C1 segment of cervical spinal cord (tissue), 14 donors: ENCODE measurements around the gene L3MBTL3.
"Not testable (repeated sequence)": the region's sequence is repeated elsewhere in the genome, so short reads cannot be mapped to it uniquely, and the experiment has no call there.

ENCODE experiments used
- DNase-seq, 14 donors: peaks; one replicate each; lab custom pipeline; 2025; lab: John Stamatoyannopoulos, UW

Gene L3MBTL3

DNA sequence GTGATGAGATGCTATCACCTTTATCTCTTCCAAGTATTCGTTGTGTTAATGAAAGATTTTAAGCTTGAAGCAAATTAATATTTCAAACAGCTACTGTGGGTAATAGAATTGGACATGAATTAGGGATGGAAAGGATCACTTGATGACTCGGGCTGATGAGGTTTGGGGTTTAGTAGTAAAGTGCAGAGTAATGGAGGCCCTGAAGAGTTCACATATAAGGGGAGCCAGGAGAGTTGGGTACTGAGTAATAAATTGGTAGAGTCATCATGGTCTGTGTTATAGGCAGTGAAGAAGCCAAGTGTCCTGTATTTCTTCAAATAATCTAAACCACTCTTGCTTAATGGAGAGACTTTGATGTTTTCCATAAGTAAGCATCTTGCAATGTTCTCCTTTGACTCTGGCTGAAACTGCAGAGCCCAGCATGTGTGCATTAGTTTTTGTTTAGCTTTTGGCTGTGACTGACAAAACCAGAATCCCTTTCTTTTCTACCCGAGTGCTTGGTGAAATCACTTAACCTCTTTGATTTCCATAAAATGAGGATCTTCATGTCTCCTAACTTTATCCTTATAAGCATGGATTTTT, 57.6 kb downstream of the L3MBTL3 start:
- no peak for DNase-seq

GRCh38 chr6:130076512-130076911, 58.1 kb downstream of the L3MBTL3 start:
- DNase-seq = no peak

DNA sequence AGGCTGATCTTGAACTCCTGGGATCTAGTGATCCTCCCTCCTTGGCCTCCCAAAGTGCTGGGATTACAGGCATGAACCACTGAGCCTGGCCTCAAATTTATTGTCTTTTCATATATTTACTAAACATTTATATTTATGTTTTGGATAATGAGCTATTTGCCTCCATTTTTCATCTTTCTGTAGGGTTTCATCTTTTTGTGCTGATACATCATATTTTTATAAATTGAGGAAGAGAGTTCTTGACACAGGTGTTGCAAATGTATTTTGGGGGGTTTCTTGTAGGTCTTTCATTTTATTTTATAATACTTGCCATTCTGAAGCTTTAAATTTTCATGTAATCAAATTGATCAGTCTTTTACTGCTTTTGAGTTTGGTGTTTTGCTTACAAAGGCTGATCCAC, 72.4 kb downstream of the L3MBTL3 start:
- no peak for DNase-seq

DNA sequence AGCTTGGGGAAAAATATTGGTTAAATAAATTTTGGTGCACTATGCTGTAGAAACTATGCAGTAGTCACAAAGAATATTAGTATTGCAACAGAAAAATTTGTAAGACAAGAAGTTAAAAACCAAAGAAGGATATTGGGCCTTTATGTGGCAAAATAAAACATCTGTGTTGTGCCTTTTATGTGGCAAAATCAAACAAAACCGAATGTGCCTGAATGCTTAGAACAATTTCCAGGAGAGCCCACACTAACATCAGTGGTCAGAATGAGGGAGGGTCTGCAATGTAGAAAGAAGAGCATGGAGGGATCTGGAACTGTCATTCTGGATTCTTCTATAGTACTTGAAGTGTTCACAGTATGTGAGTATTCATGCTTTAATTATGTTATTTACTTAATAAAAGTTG, 75.2 kb downstream of the L3MBTL3 start:
- no peak for DNase-seq

GRCh38 chr6:130098317-130098716, 79.9 kb downstream of the L3MBTL3 start:
- no peak for DNase-seq

GRCh38 chr6:130099119-130099518, 80.7 kb downstream of the L3MBTL3 start:
- DNase-seq = no peak

DNA sequence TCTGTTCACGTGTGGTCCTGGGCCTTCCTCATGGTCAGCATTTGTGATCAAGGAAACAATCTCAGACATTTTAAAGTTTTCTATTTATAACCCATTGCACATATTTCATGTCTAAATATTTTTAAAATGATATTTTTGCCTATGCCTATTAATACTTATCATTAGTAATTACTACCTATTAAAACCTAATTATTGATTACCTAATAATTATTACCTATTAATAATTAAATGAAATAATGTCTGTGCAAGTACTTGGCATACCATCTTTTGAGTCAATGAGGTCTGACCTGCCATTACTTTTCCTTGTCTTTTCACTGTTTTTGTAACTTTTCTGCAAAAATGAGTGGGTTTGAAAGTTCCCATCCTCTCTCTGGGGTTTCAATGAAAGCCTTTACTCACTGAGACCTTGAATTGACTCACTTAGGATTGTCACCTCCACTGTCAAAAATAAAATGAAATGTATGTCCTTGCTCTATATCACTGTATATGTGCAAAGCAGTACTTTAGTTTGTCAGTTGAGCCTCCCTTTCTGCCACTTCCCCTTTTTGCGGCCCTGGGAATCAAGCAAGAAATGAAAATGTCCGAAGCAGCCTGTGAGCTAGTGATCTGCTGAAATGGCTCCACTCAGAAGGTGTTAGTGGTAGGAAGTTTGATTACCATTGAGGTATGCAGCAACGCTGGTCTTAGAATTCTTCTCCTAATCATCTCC, 87.8 kb downstream of the L3MBTL3 start:
- peak in 1 of 14 donors; percentile 6 for DNase-seq

DNA sequence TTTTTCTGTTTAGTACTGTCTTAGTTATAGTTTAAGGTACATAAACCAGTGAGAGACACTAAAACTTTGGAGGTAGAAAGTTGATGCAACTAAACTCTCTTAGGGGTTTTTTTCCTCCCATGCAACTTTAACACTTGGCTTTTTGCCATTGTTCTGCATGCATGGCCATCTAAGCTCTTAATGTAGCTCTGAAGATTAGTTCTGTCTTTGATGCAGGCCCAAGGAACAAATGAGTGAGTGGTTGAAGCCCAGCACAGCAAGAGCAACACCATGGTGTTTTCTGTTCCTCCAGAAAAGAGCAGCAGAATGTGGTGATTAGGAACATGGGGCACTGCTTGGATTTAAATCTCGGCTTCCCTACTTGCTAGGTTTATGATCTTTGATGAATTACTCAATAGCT, 89.3 kb downstream of the L3MBTL3 start:
- no peak for DNase-seq

DNA sequence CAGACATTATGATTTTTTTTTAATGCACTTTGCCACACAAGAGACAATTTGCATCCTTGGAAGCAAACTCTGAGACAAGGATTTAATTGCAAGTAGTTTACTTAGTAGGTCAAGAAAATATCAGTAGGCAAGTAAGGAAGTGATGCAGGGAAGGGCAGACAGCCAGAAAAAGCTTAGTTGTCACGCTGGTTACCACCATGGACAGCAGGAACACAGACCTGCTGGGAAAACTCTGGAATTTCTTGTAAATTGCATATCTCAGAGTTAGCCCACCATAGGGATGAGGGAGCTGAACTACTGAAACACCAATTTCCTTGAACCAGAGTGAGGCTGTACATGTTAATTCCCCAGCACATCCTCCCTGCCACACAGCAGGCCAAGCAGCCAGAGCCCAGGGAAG, 92.7 kb downstream of the L3MBTL3 start:
- DNase-seq = no peak

DNA sequence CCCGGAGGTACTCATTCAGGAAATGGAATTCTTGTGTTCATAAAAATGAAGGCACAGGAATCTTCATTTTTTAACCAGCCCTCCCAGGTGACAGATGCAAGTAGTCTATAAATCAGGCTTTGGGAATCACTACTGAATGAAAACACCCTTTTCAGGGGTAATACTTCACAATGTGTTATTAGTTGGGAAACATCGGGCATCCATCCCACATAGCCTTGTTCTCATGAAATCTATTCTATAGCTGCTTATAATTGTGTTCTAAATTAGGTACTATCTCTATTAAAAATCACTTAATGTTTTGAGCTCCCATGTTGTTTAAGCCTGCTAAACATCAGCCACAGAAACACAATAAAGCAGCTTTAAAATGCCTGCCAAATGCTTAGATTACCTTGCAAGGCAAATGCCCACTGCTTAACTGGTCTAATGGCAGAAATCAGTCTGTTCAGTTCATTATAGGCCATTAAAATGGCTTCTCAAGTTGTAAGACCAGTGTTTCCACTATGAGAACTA, 94.9 kb downstream of the L3MBTL3 start:
- no peak for DNase-seq

- no peak for DNase-seq
These were observed 96.7 kb downstream of the L3MBTL3 start for GRCh38 chr6:130115036-130115435.

DNA sequence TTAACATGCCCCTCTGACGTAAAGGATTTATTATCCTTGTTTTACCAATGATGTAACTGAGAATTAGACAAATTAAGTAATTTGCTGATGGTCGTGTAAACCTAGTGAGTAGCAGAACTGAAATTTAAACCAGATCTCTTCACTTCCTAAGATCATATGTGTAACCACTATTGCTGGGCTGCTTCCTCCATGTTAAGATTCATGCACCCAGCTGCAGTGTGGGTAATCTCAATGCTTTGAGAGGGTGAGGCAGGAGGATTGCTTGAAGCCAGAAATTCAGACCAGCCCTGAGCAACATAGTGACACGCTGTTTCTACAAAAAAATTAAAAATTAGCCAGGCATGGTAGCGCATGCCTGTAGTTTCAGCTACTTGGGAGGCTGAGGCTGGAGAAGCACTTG, 97.9 kb downstream of the L3MBTL3 start:
- DNase-seq = no peak

DNA sequence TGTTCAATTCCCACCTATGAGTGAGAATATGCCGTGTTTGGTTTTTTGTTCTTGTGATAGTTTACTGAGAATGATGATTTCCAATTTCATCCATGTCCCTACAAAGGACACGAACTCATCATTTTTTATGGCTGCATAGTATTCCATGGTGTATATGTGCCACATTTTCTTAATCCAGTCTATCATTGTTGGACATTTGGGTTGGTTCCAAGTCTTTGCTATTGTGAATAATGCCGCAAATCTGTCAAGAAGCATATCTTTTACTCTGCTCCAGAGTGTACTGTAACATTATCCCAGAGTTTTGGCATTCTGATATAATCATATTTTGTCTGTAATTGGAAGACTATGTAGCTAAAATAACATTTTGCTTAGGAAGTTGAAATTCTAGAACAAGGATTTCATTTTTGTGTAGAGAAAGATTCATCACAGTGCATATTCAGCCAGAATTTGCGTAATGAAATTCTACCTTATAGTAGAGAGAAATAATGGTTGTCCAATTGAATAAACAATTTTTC, 98.9 kb downstream of the L3MBTL3 start:
- DNase-seq = not testable (repeated sequence)

DNA sequence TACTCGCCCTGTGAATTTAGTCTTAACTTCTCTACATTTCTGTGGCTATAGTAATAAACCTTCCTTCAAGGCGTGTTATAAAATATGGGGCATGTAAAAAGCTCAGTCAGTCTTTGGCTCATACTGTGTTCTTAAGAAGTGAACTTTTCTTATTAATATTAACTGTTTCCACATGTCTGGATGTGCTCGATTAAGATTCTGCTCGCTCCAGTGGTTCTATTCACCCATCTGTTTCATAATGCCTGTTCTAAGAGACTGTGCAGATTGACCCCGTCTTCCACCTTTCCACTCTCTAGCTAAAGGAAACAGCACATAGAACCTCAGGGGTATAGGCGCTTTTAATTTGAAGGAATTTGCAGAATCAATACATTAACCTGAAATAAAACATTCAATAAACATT, 99.9 kb downstream of the L3MBTL3 start:
- no peak for DNase-seq

DNA sequence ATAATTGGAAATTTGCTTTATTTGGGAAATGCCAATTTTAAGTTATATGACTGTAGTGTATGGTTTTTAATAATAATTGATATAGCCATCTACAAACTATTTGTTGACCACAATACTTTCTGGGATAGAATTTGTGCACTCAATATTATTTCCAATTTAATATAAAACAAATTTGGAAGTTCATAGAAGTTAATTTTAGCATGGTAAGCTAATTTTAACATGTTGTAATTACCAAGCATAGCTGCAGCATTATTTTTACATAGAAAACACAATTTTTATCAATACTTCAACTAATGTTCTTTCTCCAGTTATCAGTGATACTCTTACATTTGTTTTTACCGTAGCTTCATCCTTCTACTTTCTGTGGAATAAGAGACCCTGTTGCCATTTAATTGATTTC, 100.8 kb downstream of the L3MBTL3 start:
- no peak for DNase-seq

- DNase-seq = no peak
These were observed 102.3 kb downstream of the L3MBTL3 start for GRCh38 chr6:130120731-130121130.

GRCh38 chr6:130122243-130122642, 103.9 kb downstream of the L3MBTL3 start:
- no peak for DNase-seq

DNA sequence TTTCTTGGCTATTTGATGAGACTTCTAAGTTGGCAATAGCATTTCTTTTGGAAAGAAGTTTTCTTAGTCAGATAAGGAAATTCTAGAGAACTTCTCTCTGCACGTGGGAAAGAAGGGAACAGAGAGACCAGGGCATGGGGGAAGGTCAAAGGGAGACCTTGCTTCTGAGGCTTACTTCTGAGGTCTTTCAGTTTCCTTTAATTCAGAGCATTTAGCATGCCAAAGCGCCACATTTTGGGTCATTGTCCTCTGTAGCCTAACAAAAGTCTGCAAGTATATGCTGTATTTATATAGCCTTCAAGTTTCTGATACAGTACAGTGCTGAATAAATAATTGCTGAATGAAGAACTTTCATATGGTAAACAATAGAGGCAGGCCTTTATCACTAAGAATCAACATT, 108.8 kb downstream of the L3MBTL3 start:
- no peak for DNase-seq

GRCh38 chr6:130128326-130128725, 109.9 kb downstream of the L3MBTL3 start:
- DNase-seq = no peak

- no peak for DNase-seq
These were observed 111.4 kb downstream of the L3MBTL3 start for GRCh38 chr6:130129762-130130246.

- no peak for DNase-seq
These were observed 113.9 kb downstream of the L3MBTL3 start for GRCh38 chr6:130132286-130132701.

DNA sequence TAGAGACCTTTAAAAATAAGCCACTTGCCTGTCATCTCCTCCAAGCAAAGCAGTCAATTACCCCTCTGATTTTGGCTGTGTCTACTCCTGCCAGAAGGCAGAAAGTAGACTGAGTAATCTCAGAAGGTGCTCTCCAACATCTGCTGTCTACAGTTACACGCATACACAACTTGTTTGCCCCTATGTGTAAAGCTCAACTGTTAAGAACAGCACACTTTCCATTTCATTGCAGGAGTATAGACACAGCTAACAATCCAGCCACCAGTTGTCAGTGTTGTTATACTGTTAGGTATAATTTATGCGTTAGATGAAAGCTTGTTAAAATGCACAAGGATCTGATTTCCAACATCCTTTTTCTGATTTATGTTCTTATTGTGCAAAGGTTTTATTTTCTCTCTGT, 116.2 kb downstream of the L3MBTL3 start:
- DNase-seq = no peak

GRCh38 chr6:130136798-130137197, 118.4 kb downstream of the L3MBTL3 start:
- no peak for DNase-seq
